Caco-2 (cell line): ENCODE results near the gene SPATA19. TPM values are rescaled to one million over a fixed set of nuclear protein-coding genes. Genes with fewer than 3 reads are reported as not detected.

Experiments
- BruUV-seq: library from RNA; stranded (reverse); fragments of 400-500 nt; replicated peaks from 2 replicates; lab custom pipeline; 2021; lab: Mats Ljungman, UMichigan
- CTCF ChIA-PET: fragments of 300-600 bp; sonication (Branson Sonifier 250); formaldehyde crosslinking; loops from one replicate; lab custom pipeline; 2022; ENCODE audit warnings: antibody characterized with exemption; lab: Charles Lee
- POLR2A ChIA-PET: fragments of 300-600 bp; sonication (Branson Sonifier 250); formaldehyde crosslinking; loops from one replicate; lab custom pipeline; 2022; ENCODE audit warnings: antibody characterized with exemption; lab: Charles Lee
- DNase-seq, 2 experiments: peaks; one replicate each; pipeline versions ENCODE4 v3.0.0 to v3.0.0-alpha.2; 2020 to 2022
- H3K27me3 ChIP-seq: replicated peaks from 2 replicates; pipeline ENCODE4 v1.6.0; 2011; ENCODE audit warnings: low read length; ENCODE audit not compliant: control insufficient read depth, insufficient read depth
- H3K36me3 ChIP-seq: 2 replicates; pipeline ENCODE4 v1.5.1; 2011; ENCODE audit warnings: low read length; ENCODE audit not compliant: control insufficient read depth, insufficient read depth
- H3K4me1 ChIP-seq: fragments of 250-450 bp; sonication (Bioruptor Pico); 2 replicates; pipeline ENCODE4 v1.5.1; 2020; ENCODE audit warnings: mild to moderate bottlenecking
- H3K4me3 ChIP-seq: 2 replicates; pipeline ENCODE4 v1.5.1; 2011; ENCODE audit warnings: low read depth, mild to moderate bottlenecking, control low read depth, low read length
- H3K9me3 ChIP-seq: fragments of 250-450 bp; sonication (Bioruptor Pico); 2 replicates; pipeline ENCODE4 v1.5.1; 2020; ENCODE audit warnings: mild to moderate bottlenecking, moderate library complexity
- H3K27ac Mint-ChIP-seq: one replicate; pipeline ENCODE4 v1.8.0; 2022; ENCODE audit warnings: mixed read lengths; ENCODE audit not compliant: unreplicated experiment
- H3K27me3 Mint-ChIP-seq: one replicate; pipeline ENCODE4 v1.8.0; 2022; ENCODE audit warnings: mixed read lengths; ENCODE audit not compliant: insufficient read depth, unreplicated experiment
- H3K36me3 Mint-ChIP-seq: one replicate; pipeline ENCODE4 v1.8.0; 2022; ENCODE audit warnings: mild to moderate bottlenecking, mixed read lengths; ENCODE audit not compliant: insufficient read depth, unreplicated experiment
- H3K4me1 Mint-ChIP-seq: one replicate; pipeline ENCODE4 v1.8.0; 2022; ENCODE audit warnings: low read depth, mixed read lengths; ENCODE audit not compliant: unreplicated experiment
- H3K4me3 Mint-ChIP-seq: one replicate; pipeline ENCODE4 v1.8.0; 2022; ENCODE audit warnings: mild to moderate bottlenecking, moderate library complexity, mixed read lengths; ENCODE audit not compliant: unreplicated experiment
- H3K9me3 Mint-ChIP-seq: one replicate; pipeline ENCODE4 v1.8.0; 2022; ENCODE audit warnings: mixed read lengths; ENCODE audit not compliant: unreplicated experiment
- intact Hi-C: fragments of 100-400 bp; cut with micrococcal nuclease; formaldehyde crosslinking; loops from one replicate; pipeline ENCODE4 v1.10.0; 2022; ENCODE audit not compliant: unreplicated experiment
- total RNA-seq: library from RNA; stranded (reverse); gene quantifications from 2 replicates; pipeline ENCODE4 v1.2.3, GENCODE V29; 2022
- TF ChIP-seq, protein P1 (sequence below), 2 experiments: fragments of 200-600 bp in 1 of 2; IDR thresholded peaks; 1 replicate in 1 of 2; 2 replicates in 1 of 2; pipeline versions ENCODE4 v1.5.1 to v1.8.0; 2011 to 2022; ENCODE audit warnings: antibody characterized with exemption in 1 of 2, control low read depth in 1 of 2, inconsistent platforms in 1 of 2, low read depth in 1 of 2, low read length in 1 of 2, mild to moderate bottlenecking in 1 of 2, moderate library complexity in 1 of 2; ENCODE audit not compliant: insufficient read depth in 1 of 2, severe bottlenecking in 1 of 2, unreplicated experiment in 1 of 2

SPATA19 gene
- total RNA-seq, 1 experiment from 2014 or later = not detected

GRCh38 chr11:133828871-133829270 is 16.4 kb downstream of the SPATA19 start:
- H3K27ac Mint-ChIP-seq = no peak overlapping the region
- TF ChIP-seq, protein P1, sequence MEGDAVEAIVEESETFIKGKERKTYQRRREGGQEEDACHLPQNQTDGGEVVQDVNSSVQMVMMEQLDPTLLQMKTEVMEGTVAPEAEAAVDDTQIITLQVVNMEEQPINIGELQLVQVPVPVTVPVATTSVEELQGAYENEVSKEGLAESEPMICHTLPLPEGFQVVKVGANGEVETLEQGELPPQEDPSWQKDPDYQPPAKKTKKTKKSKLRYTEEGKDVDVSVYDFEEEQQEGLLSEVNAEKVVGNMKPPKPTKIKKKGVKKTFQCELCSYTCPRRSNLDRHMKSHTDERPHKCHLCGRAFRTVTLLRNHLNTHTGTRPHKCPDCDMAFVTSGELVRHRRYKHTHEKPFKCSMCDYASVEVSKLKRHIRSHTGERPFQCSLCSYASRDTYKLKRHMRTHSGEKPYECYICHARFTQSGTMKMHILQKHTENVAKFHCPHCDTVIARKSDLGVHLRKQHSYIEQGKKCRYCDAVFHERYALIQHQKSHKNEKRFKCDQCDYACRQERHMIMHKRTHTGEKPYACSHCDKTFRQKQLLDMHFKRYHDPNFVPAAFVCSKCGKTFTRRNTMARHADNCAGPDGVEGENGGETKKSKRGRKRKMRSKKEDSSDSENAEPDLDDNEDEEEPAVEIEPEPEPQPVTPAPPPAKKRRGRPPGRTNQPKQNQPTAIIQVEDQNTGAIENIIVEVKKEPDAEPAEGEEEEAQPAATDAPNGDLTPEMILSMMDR (IDR thresholded peaks at IDR 0.05; ENCODE audit: insufficient read depth in 1 of 2, low read depth in 1 of 2, low read length in 1 of 2, severe bottlenecking in 1 of 2, unreplicated experiment in 1 of 2) = no peak
- no peak overlapping the region for H3K4me3 Mint-ChIP-seq
- intact Hi-C loops = no loop called here
- Histone ChIP-seq H3K4me1 (no peaks in the 10 kb centered on the region), H3K27me3 (no peaks in the 10 kb centered on the region), H3K36me3 (no peaks in the 10 kb centered on the region), H3K9me3 (peaks cover 8% of the 10 kb centered on the region), H3K4me3 (no peak overlapping the region)
- no peak for DNase-seq
- peaks cover 22% of the 10 kb centered on the region for H3K27me3 Mint-ChIP-seq
- BruUV-seq = no TSS peak
- ChIA-PET POLR2A (no interaction called here), CTCF (no interaction called here)
- peaks cover 7% of the 10 kb centered on the region for H3K36me3 Mint-ChIP-seq
- no peaks in the 10 kb centered on the region for H3K4me1 Mint-ChIP-seq
- peaks cover 9% of the 10 kb centered on the region for H3K9me3 Mint-ChIP-seq

DNA sequence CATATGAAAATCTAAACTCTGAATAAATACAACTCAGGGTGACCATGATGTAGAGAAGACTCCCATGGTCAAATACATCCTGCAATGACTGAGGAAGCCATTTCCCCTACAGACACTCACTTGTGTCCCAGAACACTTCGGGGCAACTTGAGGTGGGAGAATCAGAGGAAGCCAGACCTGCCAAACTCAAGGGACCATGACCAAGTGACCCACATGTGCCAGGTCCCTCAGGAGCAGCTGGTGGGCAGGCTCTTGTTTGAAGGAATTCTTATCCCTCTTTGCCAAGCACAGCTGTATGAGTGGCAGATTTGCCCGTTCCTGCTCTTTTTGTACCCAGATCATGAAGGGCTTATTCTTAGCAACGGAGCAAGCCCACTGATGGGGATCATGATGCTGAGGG is 17.8 kb downstream of the SPATA19 start:
- ChIA-PET CTCF (no interaction called here), POLR2A (no interaction called here)
- TF ChIP-seq, protein P1 (IDR thresholded peaks at IDR 0.05; ENCODE audit: insufficient read depth in 1 of 2, low read depth in 1 of 2, low read length in 1 of 2, severe bottlenecking in 1 of 2, unreplicated experiment in 1 of 2) = no peak
- H3K4me3 Mint-ChIP-seq = no peak overlapping the region
- H3K27ac Mint-ChIP-seq = no peak overlapping the region
- intact Hi-C loops = no loop called here
- no peak for DNase-seq
- no TSS peak for BruUV-seq
- H3K4me1 Mint-ChIP-seq = no peaks in the 10 kb centered on the region
- H3K9me3 Mint-ChIP-seq = peaks cover 9% of the 10 kb centered on the region
- no peaks in the 10 kb centered on the region for H3K4me1 ChIP-seq
- peaks cover 7% of the 10 kb centered on the region for H3K9me3 ChIP-seq
- no peaks in the 10 kb centered on the region for H3K36me3 ChIP-seq
- H3K4me3 ChIP-seq = no peak overlapping the region
- peaks cover 6% of the 10 kb centered on the region for H3K36me3 Mint-ChIP-seq
- H3K27me3 ChIP-seq = no peaks in the 10 kb centered on the region
- H3K27me3 Mint-ChIP-seq = peaks cover 22% of the 10 kb centered on the region

DNA sequence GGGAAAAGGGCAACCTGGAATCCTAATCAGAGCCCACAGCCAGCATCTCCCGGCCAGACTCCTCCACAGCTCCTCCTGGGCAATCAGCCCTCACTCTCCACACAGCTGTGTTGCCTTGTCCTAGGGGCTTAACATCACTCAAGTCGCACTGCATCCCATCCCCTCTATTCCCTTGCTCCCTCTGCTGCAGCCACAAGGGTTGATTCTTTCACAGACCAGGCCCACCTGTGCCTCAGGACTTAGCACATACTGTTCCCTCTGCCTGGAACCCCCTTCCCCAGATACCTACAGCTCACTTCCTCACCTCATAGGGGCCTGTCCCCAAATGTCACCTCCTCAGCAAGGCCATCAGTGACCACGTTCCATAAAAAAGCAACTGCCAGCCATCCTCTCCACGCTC is 18.4 kb downstream of the SPATA19 start:
- no TSS peak for BruUV-seq
- POLR2A ChIA-PET = no interaction called here

More for the DNA sequence above, 18.4 kb downstream of the SPATA19 start:
- Mint-ChIP-seq H3K4me1 (no peaks in the 10 kb centered on the region), H3K27ac (no peak overlapping the region), H3K36me3 (no peaks in the 10 kb centered on the region), H3K9me3 (peaks cover 9% of the 10 kb centered on the region), H3K4me3 (no peak overlapping the region), H3K27me3 (peaks cover 22% of the 10 kb centered on the region)
- CTCF ChIA-PET = no interaction called here
- H3K27me3 ChIP-seq = no peaks in the 10 kb centered on the region
- H3K4me1 ChIP-seq = no peaks in the 10 kb centered on the region
- DNase-seq = no peak
- H3K4me3 ChIP-seq = no peak overlapping the region
- peaks cover under 1% of the 10 kb centered on the region; the same call in 1 of the 2 replicates for H3K9me3 ChIP-seq
- intact Hi-C loops = no loop called here
- TF ChIP-seq, protein P1 (IDR thresholded peaks at IDR 0.05; ENCODE audit: insufficient read depth in 1 of 2, low read depth in 1 of 2, low read length in 1 of 2, severe bottlenecking in 1 of 2, unreplicated experiment in 1 of 2) = no peak
- H3K36me3 ChIP-seq = no peaks in the 10 kb centered on the region
